Keratinocyte (primary cell): ENCODE measurements around the gene RPS18. TPM values are rescaled to one million over a fixed set of nuclear protein-coding genes. Genes with fewer than 3 reads are reported as not detected.
A peak's percentile ranks its signal among the peaks of the same experiment; 100 is the strongest.

Experiments
- DNase-seq: peaks from one replicate; pipeline ENCODE4 v3.0.0-alpha.2; 2011; ENCODE audit warnings: low read depth, missing footprints, low spot score
- FAIRE-seq: peaks from 2 replicates; lab custom pipeline; 2011; peaks lifted over from hg19 to GRCh38; lab: Jason Lieb, UNC
- H2AFZ ChIP-seq: 2 replicates; pipeline ENCODE4 v1.6.0; 2012; ENCODE audit warnings: low read length, control low read depth, inconsistent platforms; ENCODE audit not compliant: control insufficient read depth
- H3K27ac ChIP-seq: 2 replicates; pipeline ENCODE4 v1.5.1; 2011; ENCODE audit warnings: low read length; ENCODE audit not compliant: control insufficient read depth, insufficient read depth
- H3K27me3 ChIP-seq: 3 replicates; pipeline ENCODE4 v1.6.0; 2011; ENCODE audit warnings: low read length; ENCODE audit not compliant: control insufficient read depth, insufficient read depth; ENCODE audit errors: extremely low read depth
- H3K36me3 ChIP-seq, 2 experiments: 2 replicates in 1 of 2; 3 replicates in 1 of 2; pipeline ENCODE4 v1.5.1; 2011; ENCODE audit warnings: low read length in 2 of 2, mild to moderate bottlenecking in 1 of 2; ENCODE audit not compliant: control insufficient read depth in 2 of 2, insufficient read depth in 2 of 2; ENCODE audit errors: extremely low read depth in 1 of 2
- H3K4me1 ChIP-seq: 3 replicates; pipeline ENCODE4 v1.5.1; 2011; ENCODE audit warnings: low read length; ENCODE audit not compliant: control insufficient read depth, insufficient read depth; ENCODE audit errors: extremely low read depth
- H3K4me2 ChIP-seq: 3 replicates; pipeline ENCODE4 v1.6.0; 2011; ENCODE audit warnings: low read depth, low read length; ENCODE audit not compliant: control insufficient read depth, insufficient read depth; ENCODE audit errors: extremely low read depth
- H3K4me3 ChIP-seq, 3 experiments: fragments of 200-600 bp in 1 of 3; sonication (generic) in 1 of 3; 2 replicates in 2 of 3; 3 replicates in 1 of 3; pipeline ENCODE4 v1.5.1; 2011 to 2016; ENCODE audit warnings: low read length in 3 of 3, mild to moderate bottlenecking in 3 of 3, control low read depth in 2 of 3, inconsistent platforms in 1 of 3, low read depth in 1 of 3, mixed read lengths in 1 of 3, mixed run types in 1 of 3, moderate library complexity in 1 of 3; ENCODE audit not compliant: control insufficient read depth in 2 of 3, insufficient read depth in 2 of 3; ENCODE audit errors: extremely low read depth in 1 of 3
- H3K79me2 ChIP-seq: 2 replicates; pipeline ENCODE4 v1.6.0; 2012; ENCODE audit warnings: low read length; ENCODE audit not compliant: control insufficient read depth, insufficient read depth
- H3K9ac ChIP-seq: 3 replicates; pipeline ENCODE4 v1.6.0; 2011; ENCODE audit warnings: low read length; ENCODE audit not compliant: control insufficient read depth, insufficient read depth; ENCODE audit errors: extremely low read depth
- H3K9me1 ChIP-seq: 3 replicates; pipeline ENCODE4 v1.6.0; 2011; ENCODE audit warnings: low read length; ENCODE audit not compliant: control insufficient read depth, insufficient read depth; ENCODE audit errors: extremely low read depth
- H3K9me3 ChIP-seq: 2 replicates; pipeline ENCODE4 v1.5.1; 2012; ENCODE audit warnings: low read depth, low read length; ENCODE audit not compliant: control insufficient read depth
- H4K20me1 ChIP-seq: 3 replicates; pipeline ENCODE4 v1.6.0; 2011; ENCODE audit warnings: low read length; ENCODE audit not compliant: control insufficient read depth, insufficient read depth; ENCODE audit errors: extremely low read depth
- CTCF ChIP-seq, 3 experiments: IDR thresholded peaks in 1 of 3; conservative IDR thresholded peaks in 1 of 3; optimal IDR thresholded peaks in 1 of 3; 2 replicates in 2 of 3; 3 replicates in 1 of 3; pipeline versions ENCODE3 to v1.5.1; 2011; ENCODE audit warnings: low read length in 3 of 3, mild to moderate bottlenecking in 3 of 3, moderate library complexity in 2 of 3, control low read depth in 1 of 3, inconsistent platforms in 1 of 3; ENCODE audit not compliant: insufficient read depth in 2 of 3; ENCODE audit errors: extremely low read depth in 1 of 3
- EZH2 ChIP-seq: IDR thresholded peaks from one replicate; pipeline ENCODE4 v1.6.1; 2012; ENCODE audit warnings: inconsistent platforms, mild to moderate bottlenecking, low read length, moderate library complexity
- dilution Hi-C: fragments of 300-500 bp; cut with MboI; formaldehyde crosslinking; loops from one replicate; pipeline ENCODE4 v1.7.0; 2020; ENCODE audit warnings: low sequenced_read_pairs; ENCODE audit not compliant: extremely low pct_ligation_motif_present
- polyA plus RNA-seq, 5 experiments: library from polyadenylated mRNA; depleted of rRNA in 3 of 5; stranded (reverse) in 3 of 5; stranded (forward) in 1 of 5; unstranded in 1 of 5; fragments of >200 nt; gene quantifications; 1 replicate in 1 of 5; 2 replicates in 3 of 5; 3 replicates in 1 of 5; pipeline versions ENCODE4 v1.2.1 to v1.2.3, GENCODE V29; 2011 to 2012; ENCODE audit warnings: missing spikeins in 2 of 5, low read depth in 1 of 5, low replicate concordance in 1 of 5

The RPS18 gene
- polyA plus RNA-seq, 1 donor (not counting 4 experiments of a cell fraction or from before 2014, with no cell fraction given): 6,374 TPM

- FAIRE-seq: peak; percentile 81
- Histone ChIP-seq H4K20me1 (no peaks in the 10 kb centered on the region), H3K9me1 (no peaks in the 10 kb centered on the region), H3K4me1 (peaks cover 26% of the 10 kb centered on the region), H3K4me2 (peak overlapping the region; percentile 100), H3K27me3 (no peaks in the 10 kb centered on the region), H3K27ac (peak overlapping the region; percentile 96), H3K79me2 (no peaks in the 10 kb centered on the region), H2AFZ (peak overlapping the region; percentile 91), H3K4me3 (peak overlapping the region; percentile 53 to 84 (median 75)), H3K9me3 (no peaks in the 10 kb centered on the region), H3K36me3 (peaks cover 0 to 10% of the 10 kb centered on the region in 2 experiments), H3K9ac (peak overlapping the region; percentile 88)
- peak in 1 of 3 experiments; percentile 25 for TF ChIP-seq CTCF (optimal IDR thresholded peaks at IDR 0.05 in 1 of 3, IDR thresholded peaks at IDR 0.05 in 1 of 3, conservative IDR thresholded peaks at IDR 0.05 in 1 of 3; ENCODE audit: extremely low read depth in 1 of 3, insufficient read depth in 2 of 3, low read length in 3 of 3)
- no peak for TF ChIP-seq EZH2
- peak; percentile 92 for DNase-seq
- dilution Hi-C loops: no loop called here
Measured at GRCh38 chr6:33248932-33249731, 22.7 kb upstream of the RPS18 start.

DNA sequence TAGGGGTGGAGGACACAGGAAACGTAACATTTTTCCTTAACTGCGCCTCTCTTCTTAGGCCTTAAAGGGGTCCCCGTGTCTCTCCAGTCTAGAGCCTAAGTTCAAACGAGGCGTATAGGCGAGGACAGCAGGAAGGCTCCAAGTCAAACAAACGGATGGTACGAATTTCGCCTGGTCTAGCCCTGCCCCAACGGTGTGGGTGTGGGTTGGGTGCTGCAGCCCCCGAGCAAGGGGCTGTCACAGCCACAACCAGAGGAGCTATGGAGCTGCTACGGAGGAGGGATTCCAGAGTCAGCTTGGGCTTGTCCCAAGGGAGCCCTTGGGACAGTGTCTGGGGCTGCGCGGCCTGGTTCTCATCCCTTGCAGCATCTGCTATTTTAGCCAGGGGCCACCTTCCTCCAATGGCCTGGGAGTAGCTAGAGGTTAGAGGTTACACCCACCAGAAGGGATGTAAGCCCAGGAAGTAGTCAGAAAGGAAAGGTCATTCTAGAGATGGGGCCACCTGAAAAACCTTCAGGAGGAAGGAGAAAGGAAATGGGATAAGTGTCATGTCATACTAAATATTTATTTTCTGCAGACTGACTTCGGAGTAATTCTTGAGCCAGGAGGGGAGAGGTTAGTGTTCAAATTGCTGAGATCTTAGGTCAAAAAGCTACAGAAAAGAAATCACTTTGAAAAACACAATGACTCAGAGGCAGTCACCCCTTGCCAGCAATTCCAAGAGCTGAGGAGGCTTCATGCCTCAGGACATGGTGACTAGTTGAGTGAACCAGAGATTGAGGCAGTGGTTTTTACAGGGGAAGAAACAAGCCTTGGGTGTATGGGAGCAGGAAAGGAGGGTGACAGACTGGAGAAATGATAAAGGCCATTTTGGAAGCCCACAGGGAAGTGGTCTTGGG lies 21.9 kb upstream of the RPS18 start:
- Histone ChIP-seq H3K27me3 (no peaks in the 10 kb centered on the region), H3K4me2 (peak overlapping the region; percentile 100), H3K79me2 (no peaks in the 10 kb centered on the region), H2AFZ (peak overlapping the region; percentile 91), H3K36me3 (peaks cover 0 to 10% of the 10 kb centered on the region in 2 experiments), H3K27ac (peak overlapping the region; percentile 96), H3K4me1 (peaks cover 33% of the 10 kb centered on the region), H3K9me3 (no peaks in the 10 kb centered on the region), H3K4me3 (peak overlapping the region; percentile 53 to 84 (median 59)), H4K20me1 (no peaks in the 10 kb centered on the region), H3K9ac (peak overlapping the region; percentile 88), H3K9me1 (no peaks in the 10 kb centered on the region)
- no peak for DNase-seq
- peak; percentile 85 for FAIRE-seq
- dilution Hi-C loops: no loop called here
- TF ChIP-seq CTCF (optimal IDR thresholded peaks at IDR 0.05 in 1 of 3, IDR thresholded peaks at IDR 0.05 in 1 of 3, conservative IDR thresholded peaks at IDR 0.05 in 1 of 3; ENCODE audit: extremely low read depth in 1 of 3, insufficient read depth in 2 of 3, low read length in 3 of 3) (no peak), EZH2 (no peak)
